SJSA1 (cell line): ENCODE data around the gene PABPC4L. TPM values are rescaled to one million over a fixed set of nuclear protein-coding genes. Genes with fewer than 3 reads are reported as not detected.
A peak's percentile ranks its signal among the peaks of the same experiment; 100 is the strongest.
"Not testable (repeated sequence)": the region's sequence is repeated elsewhere in the genome, so short reads cannot be mapped to it uniquely, and the experiment has no call there.

Experiments
- DNase-seq, 2 experiments: peaks; one replicate each; pipeline ENCODE4 v3.0.0-alpha.2; 2015 to 2020; ENCODE audit warnings: low spot score in 2 of 2, low read depth in 1 of 2
- H3K27ac ChIP-seq: fragments of 250-450 bp; sonication (Bioruptor Pico); 2 replicates; pipeline ENCODE4 v1.5.1; 2020; ENCODE audit warnings: mild to moderate bottlenecking, moderate library complexity
- H3K27me3 ChIP-seq: fragments of 250-450 bp; sonication (Bioruptor Pico); replicated peaks from 2 replicates; pipeline ENCODE4 v1.5.1; 2020; ENCODE audit warnings: mild to moderate bottlenecking, moderate library complexity
- H3K36me3 ChIP-seq: fragments of 250-450 bp; sonication (Bioruptor Pico); 2 replicates; pipeline ENCODE4 v1.5.1; 2020; ENCODE audit warnings: mild to moderate bottlenecking
- H3K4me1 ChIP-seq: fragments of 250-450 bp; sonication (Bioruptor Pico); replicated peaks from 2 replicates; pipeline ENCODE4 v1.6.1; 2021; ENCODE audit warnings: mild to moderate bottlenecking
- H3K4me3 ChIP-seq: fragments of 250-450 bp; sonication (Bioruptor Pico); 2 replicates; pipeline ENCODE4 v1.5.1; 2020; ENCODE audit warnings: mild to moderate bottlenecking
- H3K9me3 ChIP-seq: fragments of 250-450 bp; sonication (Bioruptor Pico); replicated peaks from 2 replicates; pipeline ENCODE4 v1.5.1; 2020; ENCODE audit warnings: mild to moderate bottlenecking
- total RNA-seq: library from RNA; depleted of rRNA; stranded (reverse); fragments of >200 nt; shearing (Covaris generic); gene quantifications from 2 replicates; pipeline ENCODE4 v1.2.3, GENCODE V29; 2014; rRNA removed

PABPC4L gene
- total RNA-seq, result not detected in 2 replicates

- Histone ChIP-seq H3K27ac (no peak within 1 kb of the TSS), H3K4me3 (no peak within 1 kb of the TSS), H3K9me3 (no peaks in the 10 kb centered on the region; the same call in 1 of the 2 replicates), H3K27me3 (no peaks in the 10 kb centered on the region), H3K4me1 (no peaks in the 10 kb centered on the region), H3K36me3 (no peaks in the 10 kb centered on the region)
- no peak for DNase-seq
Observed at GRCh38 chr4:134201216-134202161, at the start of gene PABPC4L. Gene PABPC4L, minus strand, starts transcription at chr4:134201789. Its CDS starts 770 bp downstream, at chr4:134201019.

- Histone ChIP-seq H3K27ac (no peak overlapping the region), H3K4me1 (no peaks in the 10 kb centered on the region), H3K36me3 (no peaks in the 10 kb centered on the region), H3K27me3 (no peaks in the 10 kb centered on the region), H3K9me3 (peaks cover 5% of the 10 kb centered on the region; the same call in 1 of the 2 replicates), H3K4me3 (no peak overlapping the region)
- DNase-seq, result no peak
Observed at GRCh38 chr4:134251322-134251721, 49.7 kb upstream of the PABPC4L start.

- DNase-seq, result peak in 1 of 2 experiments; percentile 30
- H3K36me3 ChIP-seq, result no peaks in the 10 kb centered on the region
- no peak overlapping the region for H3K27ac ChIP-seq
- no peaks in the 10 kb centered on the region for H3K27me3 ChIP-seq
- no peak overlapping the region for H3K4me3 ChIP-seq
- H3K4me1 ChIP-seq, result no peaks in the 10 kb centered on the region
- H3K9me3 ChIP-seq, result no peaks in the 10 kb centered on the region
Observed at GRCh38 chr4:134243742-134244713, 42.4 kb upstream of the PABPC4L start.

- H3K9me3 ChIP-seq, result 0 out of 2 replicates have a peak, but pooled peaks cover 3% of the 10 kb centered on the region
- DNase-seq, result no peak
- H3K36me3 ChIP-seq, result no peaks in the 10 kb centered on the region
- H3K27me3 ChIP-seq, result no peaks in the 10 kb centered on the region
- H3K4me3 ChIP-seq, result no peak overlapping the region
- no peak overlapping the region for H3K27ac ChIP-seq
- H3K4me1 ChIP-seq, result no peaks in the 10 kb centered on the region
Observed at GRCh38 chr4:134219043-134219442, 17.5 kb upstream of the PABPC4L start.

GRCh38 chr4:134216411-134216810, 14.8 kb upstream of the PABPC4L start:
- no peaks in the 10 kb centered on the region for H3K4me1 ChIP-seq
- H3K27me3 ChIP-seq, result no peaks in the 10 kb centered on the region
- H3K9me3 ChIP-seq, result 0 out of 2 replicates have a peak, but pooled peaks cover 3% of the 10 kb centered on the region
- no peak overlapping the region for H3K4me3 ChIP-seq
- no peaks in the 10 kb centered on the region for H3K36me3 ChIP-seq
- no peak overlapping the region for H3K27ac ChIP-seq
- DNase-seq, result no peak

DNA sequence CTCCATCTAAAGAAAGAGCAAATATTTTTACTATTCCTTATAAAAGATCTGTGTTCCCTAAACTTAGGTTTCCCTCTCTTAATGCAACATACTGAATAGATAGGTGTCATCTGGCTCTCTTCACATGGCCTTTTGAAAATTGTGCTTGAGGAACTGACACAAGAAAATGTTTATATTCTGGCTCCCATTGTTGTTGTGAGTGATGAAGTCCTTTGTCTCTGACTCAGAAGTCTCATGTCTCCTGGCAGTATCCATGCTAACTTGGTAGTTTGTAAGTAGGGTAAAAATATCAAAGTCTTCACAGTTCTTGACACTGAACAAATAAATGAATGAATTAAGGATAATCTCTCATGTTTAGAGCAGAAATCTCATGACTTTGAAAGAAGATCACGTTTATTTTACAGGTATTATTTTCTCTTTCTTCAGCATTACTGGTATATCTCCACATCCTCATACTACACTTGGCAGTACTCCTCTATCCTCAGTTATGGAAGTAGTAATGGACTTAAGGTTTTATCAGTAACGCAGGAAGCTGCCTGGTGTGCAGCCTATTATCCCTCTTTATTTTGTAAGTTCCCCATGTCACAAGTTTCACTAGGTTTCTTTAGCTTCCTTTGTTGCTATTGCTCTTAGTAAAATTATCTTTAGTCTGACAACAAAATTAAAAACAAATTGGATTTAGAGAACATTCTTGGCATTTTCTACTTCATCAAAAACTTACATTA, 14.2 kb upstream of the PABPC4L start:
- Histone ChIP-seq H3K27ac (no peak overlapping the region), H3K9me3 (0 out of 2 replicates have a peak, but pooled peaks cover 3% of the 10 kb centered on the region), H3K27me3 (no peaks in the 10 kb centered on the region), H3K4me3 (no peak overlapping the region), H3K36me3 (no peaks in the 10 kb centered on the region), H3K4me1 (no peaks in the 10 kb centered on the region)
- DNase-seq, result no peak

DNA sequence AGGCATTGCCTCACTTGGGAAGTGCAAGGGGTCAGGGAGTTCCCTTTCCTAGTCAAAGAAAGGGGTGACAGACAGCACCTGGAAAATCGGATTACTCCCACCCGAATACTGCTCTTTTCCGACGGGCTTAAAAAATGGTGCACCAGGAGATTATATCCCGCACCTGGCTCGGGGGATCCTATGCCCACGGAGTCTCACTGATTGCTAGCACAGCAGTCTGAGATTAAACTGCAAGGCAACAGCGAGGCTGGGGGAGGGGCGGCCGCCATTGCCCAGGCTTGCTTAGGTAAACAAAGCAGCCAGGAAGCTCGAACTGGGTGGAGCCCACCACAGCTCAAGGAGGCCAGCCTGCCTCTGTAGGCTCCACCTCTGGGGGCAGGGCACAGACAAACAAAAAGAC, 6.4 kb upstream of the PABPC4L start:
- H3K4me1 ChIP-seq, H3K27ac ChIP-seq, DNase-seq, H3K9me3 ChIP-seq, H3K36me3 ChIP-seq, H3K27me3 ChIP-seq, H3K4me3 ChIP-seq: not testable (repeated sequence)

DNA sequence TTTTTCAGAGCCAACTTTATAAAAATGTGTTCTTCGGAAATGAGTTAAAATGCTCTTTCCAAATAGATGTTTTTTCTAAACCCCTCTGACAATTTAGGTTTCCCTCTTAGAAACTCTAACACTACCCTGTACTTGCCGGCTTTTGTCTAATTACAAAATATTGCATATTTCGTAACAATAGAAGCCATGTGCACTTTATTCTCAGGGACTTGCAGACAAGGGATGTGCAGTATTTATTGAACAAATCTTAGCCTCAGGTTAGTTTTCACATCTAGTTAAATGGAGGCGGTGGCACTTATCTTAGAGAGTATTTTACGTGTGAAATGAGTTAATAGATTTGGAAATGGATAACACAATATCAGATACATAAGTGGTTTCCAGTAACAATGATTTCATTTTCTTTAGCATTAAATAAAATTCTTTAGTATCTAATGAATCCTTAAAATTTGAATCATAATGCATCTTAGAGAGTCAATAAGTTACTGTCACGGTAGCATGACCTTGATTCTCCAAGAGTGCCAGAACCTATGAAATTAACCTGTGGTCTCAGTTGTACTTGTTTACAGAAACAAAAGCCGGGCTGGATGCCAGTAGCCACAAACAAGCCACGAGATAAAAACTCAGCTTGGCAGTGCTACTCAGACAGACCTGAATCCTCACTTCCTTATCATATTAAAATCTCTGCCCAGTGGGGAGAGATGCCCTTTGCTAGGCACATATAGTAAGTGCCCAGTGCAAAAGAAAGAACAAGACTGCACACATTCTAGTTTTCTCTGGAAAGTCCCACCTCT, 772 bp upstream of the PABPC4L start:
- no peaks in the 10 kb centered on the region for H3K27me3 ChIP-seq
- DNase-seq, result no peak
- no peaks in the 10 kb centered on the region for H3K4me1 ChIP-seq
- no peak overlapping the region for H3K27ac ChIP-seq
- no peak overlapping the region for H3K4me3 ChIP-seq
- H3K9me3 ChIP-seq, result no peaks in the 10 kb centered on the region; the same call in 1 of the 2 replicates
- no peaks in the 10 kb centered on the region for H3K36me3 ChIP-seq

GRCh38 chr4:134200811-134201215, 776 bp downstream of the PABPC4L start:
- Histone ChIP-seq H3K4me3 (no peak overlapping the region), H3K36me3 (no peaks in the 10 kb centered on the region), H3K27ac (no peak overlapping the region), H3K4me1 (no peaks in the 10 kb centered on the region), H3K9me3 (no peaks in the 10 kb centered on the region; the same call in 1 of the 2 replicates), H3K27me3 (no peaks in the 10 kb centered on the region)
- no peak for DNase-seq

GRCh38 chr4:134189949-134190348, 11.6 kb downstream of the PABPC4L start:
- H3K36me3 ChIP-seq, result no peaks in the 10 kb centered on the region
- H3K27ac ChIP-seq, result no peak overlapping the region
- no peaks in the 10 kb centered on the region for H3K4me1 ChIP-seq
- H3K9me3 ChIP-seq, result no peaks in the 10 kb centered on the region
- no peak overlapping the region for H3K4me3 ChIP-seq
- DNase-seq, result no peak
- no peaks in the 10 kb centered on the region for H3K27me3 ChIP-seq

- no peaks in the 10 kb centered on the region for H3K27me3 ChIP-seq
- H3K4me3 ChIP-seq, result no peak overlapping the region
- no peak overlapping the region for H3K27ac ChIP-seq
- no peaks in the 10 kb centered on the region for H3K4me1 ChIP-seq
- no peak for DNase-seq
- no peaks in the 10 kb centered on the region for H3K9me3 ChIP-seq
- no peaks in the 10 kb centered on the region for H3K36me3 ChIP-seq
Observed at GRCh38 chr4:134189480-134189879, 12.1 kb downstream of the PABPC4L start.

DNA sequence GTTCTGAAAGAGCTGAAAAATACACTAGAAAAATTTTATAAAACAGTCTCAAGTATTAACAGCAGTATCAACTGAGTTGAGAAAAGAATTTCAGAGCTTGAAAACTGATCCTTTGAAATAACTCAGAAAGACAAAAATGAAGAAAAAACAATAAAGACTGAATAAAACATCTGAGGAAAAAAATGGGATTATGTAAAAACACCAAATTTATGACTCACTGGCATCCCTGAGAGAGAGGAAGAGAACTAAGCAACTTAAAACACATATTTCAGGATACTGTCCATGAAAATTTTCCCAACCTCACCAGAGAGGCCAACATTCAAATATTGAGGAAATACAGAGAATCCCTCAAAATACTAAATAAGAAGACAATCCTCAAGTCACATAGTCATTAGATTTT, 22.9 kb downstream of the PABPC4L start:
- DNase-seq, result no peak
- Histone ChIP-seq H3K36me3 (no peaks in the 10 kb centered on the region), H3K27ac (no peak overlapping the region), H3K9me3 (0 out of 2 replicates have a peak, but pooled peaks cover 7% of the 10 kb centered on the region), H3K27me3 (no peaks in the 10 kb centered on the region), H3K4me1 (no peaks in the 10 kb centered on the region), H3K4me3 (no peak overlapping the region)
